ENCODE data around the gene EXOC6B. TPM values are rescaled to one million over a fixed set of nuclear protein-coding genes. Genes with fewer than 3 reads are reported as not detected.

The EXOC6B gene
- polyA plus RNA-seq, 2 of the 4 experiments (the other 2 are of a cell fraction), result 15.5 to 24.7 TPM

- ChIA-PET POLR2A (no interaction called here), CTCF (interaction anchor here (2.2 kb wide), 1 partner anchor 57 kb away, joined by 8 read pairs; no protein-coding TSS in a partner anchor)
- no peak overlapping the region for H3K27ac ChIP-seq
- DNase-seq (ENCODE audit: low read depth in 1 of 2, low spot score in 1 of 2) (no peak), ATAC-seq (no peak), FAIRE-seq (no peak)
- peaks cover 57% of the 10 kb centered on the region for H3K4me1 ChIP-seq
- H3K4me2 ChIP-seq, result no peak overlapping the region
- 76% methylated on average over 2 of the region's 2 CpGs for WGBS (ENCODE audit: missing lambda C conversion rate)
- TF ChIP-seq POLR2AphosphoS2 (conservative IDR thresholded peaks at IDR 0.05; ENCODE audit: low read length) (no peak), PBX3 (IDR thresholded peaks at IDR 0.05) (no peak), CHD2 (IDR thresholded peaks at IDR 0.05; ENCODE audit: low read length, partially characterized antibody) (no peak), ZFP36 (IDR thresholded peaks at IDR 0.05; ENCODE audit: borderline replicate concordance, partially characterized antibody) (no peak), ZC3H11A (IDR thresholded peaks at IDR 0.05) (no peak), NPAS2 (CRISPR knock-in tag; IDR thresholded peaks at IDR 0.05; ENCODE audit: borderline replicate concordance) (no peak), CBX2 (IDR thresholded peaks at IDR 0.05; ENCODE audit: borderline replicate concordance, low read depth) (no peak), HEYL (CRISPR knock-in tag; IDR thresholded peaks at IDR 0.05) (no peak), ELK1 (IDR thresholded peaks at IDR 0.05; ENCODE audit: low read depth, low read length) (no peak), CEBPB (IDR thresholded peaks at IDR 0.05) (no peak), HDAC2 (IDR thresholded peaks at IDR 0.05) (no peak), FOSL2 (IDR thresholded peaks at IDR 0.05) (no peak), FOSL2 (CRISPR knock-in tag; IDR thresholded peaks at IDR 0.05) (no peak)
- no peak overlapping the region for H3K4me3 ChIP-seq
- H3K9me3 ChIP-seq, result no peaks in the 10 kb centered on the region
These were observed 618.5 kb downstream of the EXOC6B start for GRCh38 chr2:72207334-72207733.

GRCh38 chr2:72205504-72205881 lies 620.3 kb downstream of the EXOC6B start:
- ChIA-PET POLR2A (no interaction called here), CTCF (interaction anchor here (0.6 to 1.5 kb wide), 3 partner anchors 10 to 613 kb away, joined by 3 to 4 read pairs (median 3); partner anchors contain the start of gene CYP26B1)
- FAIRE-seq (no peak), ATAC-seq (peak in 1 of 2 experiments; percentile 8; a peak in 3 of 6 replicates), DNase-seq (ENCODE audit: low read depth in 1 of 2, low spot score in 1 of 2) (no peak)
- WGBS (ENCODE audit: missing lambda C conversion rate), result 94% methylated on average over 3 of the region's 3 CpGs
- Histone ChIP-seq H3K4me3 (no peak overlapping the region), H3K27ac (peak overlapping the region; percentile 61 to 72), H3K9me3 (no peaks in the 10 kb centered on the region), H3K4me2 (peak overlapping the region; percentile 64; the same call in 2 of the 3 replicates), H3K4me1 (peaks cover 48% of the 10 kb centered on the region)
- TF ChIP-seq RAD21 (conservative IDR thresholded peaks at IDR 0.05 in 1 of 2, IDR thresholded peaks at IDR 0.05 in 1 of 2) (no peak), HEYL (CRISPR knock-in tag; IDR thresholded peaks at IDR 0.05) (no peak), CBX2 (IDR thresholded peaks at IDR 0.05; ENCODE audit: borderline replicate concordance, low read depth) (no peak), USF2 (IDR thresholded peaks at IDR 0.05) (no peak), REST (IDR thresholded peaks at IDR 0.05) (no peak), POLR2A (IDR thresholded peaks at IDR 0.05; ENCODE audit: low read length) (no peak), NFE2L2 (conservative IDR thresholded peaks at IDR 0.05; ENCODE audit: low read length) (no peak; the same call in 1 of the 2 replicates), TP53 (CRISPR knock-in tag; IDR thresholded peaks at IDR 0.05) (no peak), CEBPB (IDR thresholded peaks at IDR 0.05) (no peak), HOXB5 (CRISPR knock-in tag; IDR thresholded peaks at IDR 0.05) (no peak), ZC3H11A (IDR thresholded peaks at IDR 0.05) (no peak), MAX (IDR thresholded peaks at IDR 0.05) (no peak), JUN (IDR thresholded peaks at IDR 0.05) (no peak), RARB (CRISPR knock-in tag; IDR thresholded peaks at IDR 0.05) (no peak), NPAS2 (CRISPR knock-in tag; IDR thresholded peaks at IDR 0.05; ENCODE audit: borderline replicate concordance) (no peak), POLR2AphosphoS2 (conservative IDR thresholded peaks at IDR 0.05; ENCODE audit: low read length) (no peak)
